Stimulated activated CD8-positive, alpha-beta memory T cell treated with anti-CD3 and anti-CD28 coated beads, Interleukin-4, amount 100 ng/mL, for 24 hours (primary cell): ENCODE data around the gene AIP.
A peak's percentile ranks its signal among the peaks of the same experiment; 100 is the strongest.
"Not testable (repeated sequence)": the region's sequence is repeated elsewhere in the genome, so short reads cannot be mapped to it uniquely, and the experiment has no call there.

ENCODE experiments used
- DNase-seq: peaks from one replicate; pipeline ENCODE4 v3.0.0-alpha.2; 2020; ENCODE audit warnings: low read depth

The AIP gene

GRCh38 chr11:67468759-67469507, 13.9 kb upstream of the AIP start, which contains the start of gene TMEM134:
Gene TMEM134 (minus strand): TSS chr11:67469251. CDS start chr11:67469192, 59 bp downstream.
- peak; percentile 86 for DNase-seq

GRCh38 chr11:67469508-67469811, 13.4 kb upstream of the AIP start:
- DNase-seq: no peak

GRCh38 chr11:67470337-67471002, 12.4 kb upstream of the AIP start:
- DNase-seq: no peak

GRCh38 chr11:67472882-67473281, 9.9 kb upstream of the AIP start:
- DNase-seq: no peak

- not testable (repeated sequence) for DNase-seq
Measured at GRCh38 chr11:67476692-67477091, 6.1 kb upstream of the AIP start.

GRCh38 chr11:67477344-67478050, 5.3 kb upstream of the AIP start:
- DNase-seq: not testable (repeated sequence)

- no peak for DNase-seq
Measured at GRCh38 chr11:67482275-67482826, 475 bp upstream of the AIP start.

GRCh38 chr11:67483831-67484665, 1.2 kb downstream of the AIP start:
- DNase-seq: peak; percentile 25

GRCh38 chr11:67484847-67485311, 2.1 kb downstream of the AIP start:
- peak; percentile 59 for DNase-seq

GRCh38 chr11:67485873-67486361, 3.1 kb downstream of the AIP start:
- peak; percentile 21 for DNase-seq

- no peak for DNase-seq
Measured at GRCh38 chr11:67486481-67487195, 3.8 kb downstream of the AIP start.

GRCh38 chr11:67489203-67489884, 6.5 kb downstream of the AIP start:
- no peak for DNase-seq

- DNase-seq: no peak
Measured at GRCh38 chr11:67489885-67490726, 7.3 kb downstream of the AIP start.

GRCh38 chr11:67490727-67491065, 7.9 kb downstream of the AIP start:
- no peak for DNase-seq

GRCh38 chr11:67491276-67492068, 8.6 kb downstream of the AIP start:
- DNase-seq: no peak

- no peak for DNase-seq
Measured at GRCh38 chr11:67492069-67492727, 9.4 kb downstream of the AIP start.

- no peak for DNase-seq
Measured at GRCh38 chr11:67492801-67493547, 10.1 kb downstream of the AIP start.
